Measurements from ENCODE around the gene AHDC1. TPM values are rescaled to one million over a fixed set of nuclear protein-coding genes. Genes with fewer than 3 reads are reported as not detected.

The AHDC1 gene
- total and polyA plus RNA-seq, 9 of the 15 experiments (the other 6 are each of a cell fraction or from before 2014, with no cell fraction given): 0.21 to 36.4 (median 4.7) TPM

DNA sequence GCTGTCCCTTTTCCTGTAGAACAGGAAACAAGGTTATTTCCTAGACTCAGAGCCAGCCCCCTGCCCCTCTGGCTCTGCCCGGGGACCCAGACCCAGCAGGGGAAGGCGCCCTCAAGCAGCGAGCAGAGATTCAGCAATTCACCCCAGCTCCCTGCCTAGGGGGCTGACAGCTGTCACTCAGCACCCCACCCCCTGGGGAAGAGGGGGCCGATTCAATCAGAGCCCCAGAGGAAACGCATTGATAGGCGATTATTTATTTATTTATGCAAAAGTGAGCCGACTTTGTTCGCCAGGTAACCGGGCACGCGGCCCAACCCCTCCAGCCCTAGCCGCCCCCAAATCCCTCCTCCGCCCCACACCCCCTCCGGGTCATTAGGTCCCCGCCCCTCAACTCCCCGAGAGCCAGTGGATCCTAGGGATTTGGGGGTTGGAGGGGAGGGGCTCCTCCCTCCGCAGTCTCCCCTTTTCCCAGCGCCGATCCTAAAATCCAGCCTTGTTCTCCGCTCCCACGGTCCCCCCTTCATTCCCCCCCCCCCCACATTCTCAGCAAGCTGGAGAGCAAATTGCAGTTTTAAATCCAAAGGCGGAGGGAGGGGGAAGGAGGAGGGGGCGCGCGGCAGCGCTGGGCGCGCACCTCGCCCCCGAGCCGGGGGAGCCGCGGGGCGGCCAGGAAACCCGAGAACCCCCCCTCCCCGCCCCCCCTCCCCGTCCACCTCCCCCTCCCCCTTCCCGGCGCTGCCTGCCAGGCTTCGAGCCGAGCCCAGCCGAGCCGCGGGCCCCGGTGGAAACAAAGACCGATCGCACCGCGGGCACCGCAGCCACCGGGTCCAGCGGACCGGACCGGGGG, 1.3 kb downstream of the AHDC1 start (continued):
- no peak for TF ChIP-seq MXI1 (IDR thresholded peaks at IDR 0.05; ENCODE audit: low read depth, low read length)
- no peak for TF ChIP-seq ZBTB17 (CRISPR knock-in tag; IDR thresholded peaks at IDR 0.05)
- no peak for TF ChIP-seq ZNF644 (tag; IDR thresholded peaks at IDR 0.05; ENCODE audit: low read depth)
- no peak for TF ChIP-seq ZNF395 (CRISPR knock-in tag; IDR thresholded peaks at IDR 0.05)
- TF ChIP-seq THRAP3 (IDR thresholded peaks at IDR 0.05; ENCODE audit: borderline replicate concordance): no peak
- no peak for TF ChIP-seq ZNF133 (CRISPR knock-in tag; IDR thresholded peaks at IDR 0.05)
- no peak for TF ChIP-seq DACH1 (IDR thresholded peaks at IDR 0.05; ENCODE audit: partially characterized antibody)
- TF ChIP-seq HMGN3 (IDR thresholded peaks at IDR 0.05; ENCODE audit: borderline replicate concordance, extremely low read depth, insufficient read length, low read depth, low read length): no peak
- 0 out of 2 replicates have a peak, but pooled peaks have one; percentile 44 for TF ChIP-seq ZNF511 (CRISPR knock-in tag; IDR thresholded peaks at IDR 0.05)
- TF ChIP-seq, protein P1, sequence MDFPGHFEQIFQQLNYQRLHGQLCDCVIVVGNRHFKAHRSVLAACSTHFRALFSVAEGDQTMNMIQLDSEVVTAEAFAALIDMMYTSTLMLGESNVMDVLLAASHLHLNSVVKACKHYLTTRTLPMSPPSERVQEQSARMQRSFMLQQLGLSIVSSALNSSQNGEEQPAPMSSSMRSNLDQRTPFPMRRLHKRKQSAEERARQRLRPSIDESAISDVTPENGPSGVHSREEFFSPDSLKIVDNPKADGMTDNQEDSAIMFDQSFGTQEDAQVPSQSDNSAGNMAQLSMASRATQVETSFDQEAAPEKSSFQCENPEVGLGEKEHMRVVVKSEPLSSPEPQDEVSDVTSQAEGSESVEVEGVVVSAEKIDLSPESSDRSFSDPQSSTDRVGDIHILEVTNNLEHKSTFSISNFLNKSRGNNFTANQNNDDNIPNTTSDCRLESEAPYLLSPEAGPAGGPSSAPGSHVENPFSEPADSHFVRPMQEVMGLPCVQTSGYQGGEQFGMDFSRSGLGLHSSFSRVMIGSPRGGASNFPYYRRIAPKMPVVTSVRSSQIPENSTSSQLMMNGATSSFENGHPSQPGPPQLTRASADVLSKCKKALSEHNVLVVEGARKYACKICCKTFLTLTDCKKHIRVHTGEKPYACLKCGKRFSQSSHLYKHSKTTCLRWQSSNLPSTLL (IDR thresholded peaks at IDR 0.05): no peak
- no peak for TF ChIP-seq PHF8 (IDR thresholded peaks at IDR 0.05; ENCODE audit: borderline replicate concordance, low read length)
- TF ChIP-seq, protein P2, sequence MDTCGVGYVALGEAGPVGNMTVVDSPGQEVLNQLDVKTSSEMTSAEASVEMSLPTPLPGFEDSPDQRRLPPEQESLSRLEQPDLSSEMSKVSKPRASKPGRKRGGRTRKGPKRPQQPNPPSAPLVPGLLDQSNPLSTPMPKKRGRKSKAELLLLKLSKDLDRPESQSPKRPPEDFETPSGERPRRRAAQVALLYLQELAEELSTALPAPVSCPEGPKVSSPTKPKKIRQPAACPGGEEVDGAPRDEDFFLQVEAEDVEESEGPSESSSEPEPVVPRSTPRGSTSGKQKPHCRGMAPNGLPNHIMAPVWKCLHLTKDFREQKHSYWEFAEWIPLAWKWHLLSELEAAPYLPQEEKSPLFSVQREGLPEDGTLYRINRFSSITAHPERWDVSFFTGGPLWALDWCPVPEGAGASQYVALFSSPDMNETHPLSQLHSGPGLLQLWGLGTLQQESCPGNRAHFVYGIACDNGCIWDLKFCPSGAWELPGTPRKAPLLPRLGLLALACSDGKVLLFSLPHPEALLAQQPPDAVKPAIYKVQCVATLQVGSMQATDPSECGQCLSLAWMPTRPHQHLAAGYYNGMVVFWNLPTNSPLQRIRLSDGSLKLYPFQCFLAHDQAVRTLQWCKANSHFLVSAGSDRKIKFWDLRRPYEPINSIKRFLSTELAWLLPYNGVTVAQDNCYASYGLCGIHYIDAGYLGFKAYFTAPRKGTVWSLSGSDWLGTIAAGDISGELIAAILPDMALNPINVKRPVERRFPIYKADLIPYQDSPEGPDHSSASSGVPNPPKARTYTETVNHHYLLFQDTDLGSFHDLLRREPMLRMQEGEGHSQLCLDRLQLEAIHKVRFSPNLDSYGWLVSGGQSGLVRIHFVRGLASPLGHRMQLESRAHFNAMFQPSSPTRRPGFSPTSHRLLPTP (IDR thresholded peaks at IDR 0.05; ENCODE audit: borderline replicate concordance, extremely low read depth, insufficient read length): no peak
- no peak for TF ChIP-seq LARP7 (IDR thresholded peaks at IDR 0.05)
- TF ChIP-seq ZNF764 (CRISPR knock-in tag; IDR thresholded peaks at IDR 0.05; ENCODE audit: low read depth): no peak
- no peak for TF ChIP-seq AFF4 (CRISPR knock-in tag; IDR thresholded peaks at IDR 0.05)
- no peak for TF ChIP-seq TAF9B (IDR thresholded peaks at IDR 0.05; ENCODE audit: partially characterized antibody)

Data from K562 (cell line).